ENCODE data around the gene ITPR1. TPM values are rescaled to one million over a fixed set of nuclear protein-coding genes. Genes with fewer than 3 reads are reported as not detected.

Gene ITPR1
- polyA plus RNA-seq, 1 donor from 2014 or later: 2.1 TPM

- TF ChIP-seq, protein P1, sequence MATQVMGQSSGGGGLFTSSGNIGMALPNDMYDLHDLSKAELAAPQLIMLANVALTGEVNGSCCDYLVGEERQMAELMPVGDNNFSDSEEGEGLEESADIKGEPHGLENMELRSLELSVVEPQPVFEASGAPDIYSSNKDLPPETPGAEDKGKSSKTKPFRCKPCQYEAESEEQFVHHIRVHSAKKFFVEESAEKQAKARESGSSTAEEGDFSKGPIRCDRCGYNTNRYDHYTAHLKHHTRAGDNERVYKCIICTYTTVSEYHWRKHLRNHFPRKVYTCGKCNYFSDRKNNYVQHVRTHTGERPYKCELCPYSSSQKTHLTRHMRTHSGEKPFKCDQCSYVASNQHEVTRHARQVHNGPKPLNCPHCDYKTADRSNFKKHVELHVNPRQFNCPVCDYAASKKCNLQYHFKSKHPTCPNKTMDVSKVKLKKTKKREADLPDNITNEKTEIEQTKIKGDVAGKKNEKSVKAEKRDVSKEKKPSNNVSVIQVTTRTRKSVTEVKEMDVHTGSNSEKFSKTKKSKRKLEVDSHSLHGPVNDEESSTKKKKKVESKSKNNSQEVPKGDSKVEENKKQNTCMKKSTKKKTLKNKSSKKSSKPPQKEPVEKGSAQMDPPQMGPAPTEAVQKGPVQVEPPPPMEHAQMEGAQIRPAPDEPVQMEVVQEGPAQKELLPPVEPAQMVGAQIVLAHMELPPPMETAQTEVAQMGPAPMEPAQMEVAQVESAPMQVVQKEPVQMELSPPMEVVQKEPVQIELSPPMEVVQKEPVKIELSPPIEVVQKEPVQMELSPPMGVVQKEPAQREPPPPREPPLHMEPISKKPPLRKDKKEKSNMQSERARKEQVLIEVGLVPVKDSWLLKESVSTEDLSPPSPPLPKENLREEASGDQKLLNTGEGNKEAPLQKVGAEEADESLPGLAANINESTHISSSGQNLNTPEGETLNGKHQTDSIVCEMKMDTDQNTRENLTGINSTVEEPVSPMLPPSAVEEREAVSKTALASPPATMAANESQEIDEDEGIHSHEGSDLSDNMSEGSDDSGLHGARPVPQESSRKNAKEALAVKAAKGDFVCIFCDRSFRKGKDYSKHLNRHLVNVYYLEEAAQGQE (IDR thresholded peaks at IDR 0.05; ENCODE audit: borderline replicate concordance): no peak
- no peak for TF ChIP-seq TAF1 (IDR thresholded peaks at IDR 0.05; ENCODE audit: low read depth)
- TF ChIP-seq POLR2AphosphoS5 (IDR thresholded peaks at IDR 0.05): no peak
- TF ChIP-seq EP300 (conservative IDR thresholded peaks at IDR 0.05; ENCODE audit: poor library complexity, severe bottlenecking): no peak
- TF ChIP-seq SMC3 (conservative IDR thresholded peaks at IDR 0.05; ENCODE audit: poor library complexity): no peak
- TF ChIP-seq, protein P2, sequence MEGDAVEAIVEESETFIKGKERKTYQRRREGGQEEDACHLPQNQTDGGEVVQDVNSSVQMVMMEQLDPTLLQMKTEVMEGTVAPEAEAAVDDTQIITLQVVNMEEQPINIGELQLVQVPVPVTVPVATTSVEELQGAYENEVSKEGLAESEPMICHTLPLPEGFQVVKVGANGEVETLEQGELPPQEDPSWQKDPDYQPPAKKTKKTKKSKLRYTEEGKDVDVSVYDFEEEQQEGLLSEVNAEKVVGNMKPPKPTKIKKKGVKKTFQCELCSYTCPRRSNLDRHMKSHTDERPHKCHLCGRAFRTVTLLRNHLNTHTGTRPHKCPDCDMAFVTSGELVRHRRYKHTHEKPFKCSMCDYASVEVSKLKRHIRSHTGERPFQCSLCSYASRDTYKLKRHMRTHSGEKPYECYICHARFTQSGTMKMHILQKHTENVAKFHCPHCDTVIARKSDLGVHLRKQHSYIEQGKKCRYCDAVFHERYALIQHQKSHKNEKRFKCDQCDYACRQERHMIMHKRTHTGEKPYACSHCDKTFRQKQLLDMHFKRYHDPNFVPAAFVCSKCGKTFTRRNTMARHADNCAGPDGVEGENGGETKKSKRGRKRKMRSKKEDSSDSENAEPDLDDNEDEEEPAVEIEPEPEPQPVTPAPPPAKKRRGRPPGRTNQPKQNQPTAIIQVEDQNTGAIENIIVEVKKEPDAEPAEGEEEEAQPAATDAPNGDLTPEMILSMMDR (IDR thresholded peaks at IDR 0.05; ENCODE audit: poor library complexity, severe bottlenecking): no peak
- TF ChIP-seq RAD21 (conservative IDR thresholded peaks at IDR 0.05): no peak
- no peak for TF ChIP-seq EZH2 (IDR thresholded peaks at IDR 0.05; ENCODE audit: borderline replicate concordance, insufficient read depth, low read length, poor library complexity, severe bottlenecking)
- TF ChIP-seq MXI1 (conservative IDR thresholded peaks at IDR 0.05; ENCODE audit: poor library complexity, severe bottlenecking): no peak
- H4K20me1 ChIP-seq (ENCODE audit: insufficient read depth): no peaks in the 10 kb centered on the region
- H3K27ac ChIP-seq (ENCODE audit: low read length): no peak overlapping the region
- H3K4me2 ChIP-seq (ENCODE audit: low read length): no peak overlapping the region
- no peaks in the 10 kb centered on the region for H3F3A ChIP-seq (ENCODE audit: insufficient read depth, low read length, poor library complexity, severe bottlenecking)
- H3K9me3 ChIP-seq (ENCODE audit: low read length): no peaks in the 10 kb centered on the region
- no peaks in the 10 kb centered on the region for H3K36me3 ChIP-seq (ENCODE audit: insufficient read depth, low read length)
- H3K27me3 ChIP-seq (ENCODE audit: insufficient read depth, low read depth, low read length): no peaks in the 10 kb centered on the region
- H3K9ac ChIP-seq (ENCODE audit: low read length): no peak overlapping the region
- no peak overlapping the region for H3K4me3 ChIP-seq (ENCODE audit: low read length)
- H3K79me2 ChIP-seq (replicated peaks; ENCODE audit: insufficient read depth, low read length): no peaks in the 10 kb centered on the region
- no peaks in the 10 kb centered on the region for H3K9me2 ChIP-seq (ENCODE audit: insufficient read depth, low read length)
- no peak overlapping the region for H2AFZ ChIP-seq (ENCODE audit: low read depth, low read length)
These were observed 30.9 kb downstream of the ITPR1 start for GRCh38 chr3:4523710-4524698.

DNA sequence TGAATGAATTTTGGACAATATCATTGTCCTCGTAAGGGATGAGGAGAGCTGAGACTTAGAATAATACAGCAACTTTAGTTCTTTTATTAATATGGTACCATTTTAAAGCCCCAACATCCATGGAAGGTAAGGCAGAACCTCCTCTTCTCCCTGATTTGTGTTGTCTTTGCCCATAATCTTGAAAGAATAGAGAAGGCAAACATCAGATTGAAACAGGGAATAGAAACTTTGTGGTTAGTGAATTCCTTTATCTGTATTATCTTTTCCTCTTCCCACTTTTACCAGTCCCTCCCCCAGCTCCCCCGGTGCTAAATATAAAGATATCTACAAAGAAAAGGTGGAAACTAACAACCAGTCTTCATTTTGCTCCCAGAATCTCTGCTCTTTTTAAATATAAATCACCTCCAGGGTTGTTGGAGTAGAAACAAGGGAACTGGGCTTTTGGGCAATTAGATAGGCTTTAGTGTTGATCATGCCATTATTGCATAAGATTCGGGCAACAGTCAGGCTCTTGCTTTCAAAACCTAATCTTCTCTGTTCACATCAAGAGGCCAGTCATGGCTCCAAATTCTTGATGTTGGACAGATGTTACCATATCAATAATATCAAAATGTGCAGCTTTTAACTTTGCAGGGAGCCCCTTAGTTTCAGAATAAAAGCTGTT lies 32.5 kb downstream of the ITPR1 start:
- no peak for TF ChIP-seq MXI1 (conservative IDR thresholded peaks at IDR 0.05; ENCODE audit: poor library complexity, severe bottlenecking)
- TF ChIP-seq, protein P1 (IDR thresholded peaks at IDR 0.05; ENCODE audit: borderline replicate concordance): no peak
- no peak for TF ChIP-seq RAD21 (conservative IDR thresholded peaks at IDR 0.05)
- TF ChIP-seq POLR2AphosphoS5 (IDR thresholded peaks at IDR 0.05): no peak
- no peak for TF ChIP-seq TAF1 (IDR thresholded peaks at IDR 0.05; ENCODE audit: low read depth)
- no peak for TF ChIP-seq EP300 (conservative IDR thresholded peaks at IDR 0.05; ENCODE audit: poor library complexity, severe bottlenecking)
- TF ChIP-seq EZH2 (IDR thresholded peaks at IDR 0.05; ENCODE audit: borderline replicate concordance, insufficient read depth, low read length, poor library complexity, severe bottlenecking): no peak
- TF ChIP-seq, protein P2 (IDR thresholded peaks at IDR 0.05; ENCODE audit: poor library complexity, severe bottlenecking): no peak
- TF ChIP-seq SMC3 (conservative IDR thresholded peaks at IDR 0.05; ENCODE audit: poor library complexity): no peak
- no peaks in the 10 kb centered on the region for H3K9me2 ChIP-seq (ENCODE audit: insufficient read depth, low read length)
- H3K36me3 ChIP-seq (ENCODE audit: insufficient read depth, low read length): no peaks in the 10 kb centered on the region
- H3K4me3 ChIP-seq (ENCODE audit: low read length): no peak overlapping the region
- H2AFZ ChIP-seq (ENCODE audit: low read depth, low read length): no peak overlapping the region
- H3K79me2 ChIP-seq (replicated peaks; ENCODE audit: insufficient read depth, low read length): no peaks in the 10 kb centered on the region
- H3K9me3 ChIP-seq (ENCODE audit: low read length): no peaks in the 10 kb centered on the region
- H3K4me2 ChIP-seq (ENCODE audit: low read length): no peak overlapping the region
- no peak overlapping the region for H3K27ac ChIP-seq (ENCODE audit: low read length)
- H3K27me3 ChIP-seq (ENCODE audit: insufficient read depth, low read depth, low read length): no peaks in the 10 kb centered on the region
- no peaks in the 10 kb centered on the region for H4K20me1 ChIP-seq (ENCODE audit: insufficient read depth)
- H3K9ac ChIP-seq (ENCODE audit: low read length): no peak overlapping the region
- H3F3A ChIP-seq (ENCODE audit: insufficient read depth, low read length, poor library complexity, severe bottlenecking): no peaks in the 10 kb centered on the region

Data from neural cell (in vitro differentiated cells).